ENCODE results near the gene SNRPA1.
"Not testable (repeated sequence)": the region's sequence is repeated elsewhere in the genome, so short reads cannot be mapped to it uniquely, and the experiment has no call there.

GRCh38 chr15:101333907-101334789 lies 39.1 kb upstream of the SNRPA1 start:
- TF ChIP-seq, protein P1, sequence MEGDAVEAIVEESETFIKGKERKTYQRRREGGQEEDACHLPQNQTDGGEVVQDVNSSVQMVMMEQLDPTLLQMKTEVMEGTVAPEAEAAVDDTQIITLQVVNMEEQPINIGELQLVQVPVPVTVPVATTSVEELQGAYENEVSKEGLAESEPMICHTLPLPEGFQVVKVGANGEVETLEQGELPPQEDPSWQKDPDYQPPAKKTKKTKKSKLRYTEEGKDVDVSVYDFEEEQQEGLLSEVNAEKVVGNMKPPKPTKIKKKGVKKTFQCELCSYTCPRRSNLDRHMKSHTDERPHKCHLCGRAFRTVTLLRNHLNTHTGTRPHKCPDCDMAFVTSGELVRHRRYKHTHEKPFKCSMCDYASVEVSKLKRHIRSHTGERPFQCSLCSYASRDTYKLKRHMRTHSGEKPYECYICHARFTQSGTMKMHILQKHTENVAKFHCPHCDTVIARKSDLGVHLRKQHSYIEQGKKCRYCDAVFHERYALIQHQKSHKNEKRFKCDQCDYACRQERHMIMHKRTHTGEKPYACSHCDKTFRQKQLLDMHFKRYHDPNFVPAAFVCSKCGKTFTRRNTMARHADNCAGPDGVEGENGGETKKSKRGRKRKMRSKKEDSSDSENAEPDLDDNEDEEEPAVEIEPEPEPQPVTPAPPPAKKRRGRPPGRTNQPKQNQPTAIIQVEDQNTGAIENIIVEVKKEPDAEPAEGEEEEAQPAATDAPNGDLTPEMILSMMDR (IDR thresholded peaks at IDR 0.05; ENCODE audit: insufficient read depth, low read length, poor library complexity, severe bottlenecking), result not testable (repeated sequence)
- not testable (repeated sequence) for TF ChIP-seq EZH2phosphoT487 (conservative IDR thresholded peaks at IDR 0.05; ENCODE audit: low read length)
